H1 (cell line): ENCODE measurements around the gene LRFN3. TPM values are rescaled to one million over a fixed set of nuclear protein-coding genes. Genes with fewer than 3 reads are reported as not detected.

ENCODE experiments used
- ASH2L ChIP-seq: fragments of 200-600, 300-600 bp; sonication (generic); IDR thresholded peaks from one replicate; pipeline ENCODE4 v1.7.1; 2017; ENCODE audit warnings: low read length
- CHD7 ChIP-seq: fragments of 300-600 bp; sonication (generic); IDR thresholded peaks from 2 replicates; pipeline ENCODE4 v1.7.1; 2012; ENCODE audit warnings: low read length, moderate library complexity, mild to moderate bottlenecking, inconsistent platforms; ENCODE audit not compliant: insufficient replicate concordance
- KDM1A ChIP-seq: fragments of 200-600, 300-600 bp; sonication (generic); IDR thresholded peaks from 2 replicates; pipeline ENCODE4 v1.7.1; 2016; ENCODE audit warnings: mild to moderate bottlenecking, low read length, borderline replicate concordance
- polyA plus RNA-seq, 7 experiments: library from polyadenylated mRNA; depleted of rRNA in 3 of 7; stranded (reverse) in 5 of 7; unstranded in 2 of 7; fragments of >200 nt in 5 of 7; fragments of 200-250 nt in 2 of 7; gene quantifications; 1 replicate in 5 of 7; 2 replicates in 1 of 7; 4 replicates in 1 of 7; pipeline versions ENCODE4 v1.2.1 to v1.2.3, GENCODE V29; 2011 to 2013; ENCODE audit warnings: missing spikeins in 2 of 7, mixed read lengths in 2 of 7
- total RNA-seq: library from RNA; stranded (reverse); fragmentation: NEBNext Ultra II Directional; extraction: Animal tissue kit (Norgen Biotek cat#: 25700); gene quantifications from 2 replicates; pipeline ENCODE4 v1.2.1, GENCODE V29; 2021

Gene LRFN3
- total and polyA plus RNA-seq, 2 of the 8 experiments (the other 6 are each of a cell fraction or from before 2014, with no cell fraction given), result 4.6 to 16.8 TPM

- peak; percentile 96 for TF ChIP-seq CHD7
- TF ChIP-seq KDM1A, result no peak
- peak; percentile 31 for TF ChIP-seq ASH2L
Measured at GRCh38 chr19:35936738-35937268, 629 bp downstream of the LRFN3 start (continued).
